Cerebellar nuclear complex (tissue), 1 donor: ENCODE measurements around the gene ZNF740.
"Not testable (repeated sequence)": the region's sequence is repeated elsewhere in the genome, so short reads cannot be mapped to it uniquely, and the experiment has no call there.

ENCODE experiments used
- DNase-seq, 2 experiments: peaks; one replicate each; lab custom pipeline; 2025; lab: John Stamatoyannopoulos, UW

ZNF740 gene

DNA sequence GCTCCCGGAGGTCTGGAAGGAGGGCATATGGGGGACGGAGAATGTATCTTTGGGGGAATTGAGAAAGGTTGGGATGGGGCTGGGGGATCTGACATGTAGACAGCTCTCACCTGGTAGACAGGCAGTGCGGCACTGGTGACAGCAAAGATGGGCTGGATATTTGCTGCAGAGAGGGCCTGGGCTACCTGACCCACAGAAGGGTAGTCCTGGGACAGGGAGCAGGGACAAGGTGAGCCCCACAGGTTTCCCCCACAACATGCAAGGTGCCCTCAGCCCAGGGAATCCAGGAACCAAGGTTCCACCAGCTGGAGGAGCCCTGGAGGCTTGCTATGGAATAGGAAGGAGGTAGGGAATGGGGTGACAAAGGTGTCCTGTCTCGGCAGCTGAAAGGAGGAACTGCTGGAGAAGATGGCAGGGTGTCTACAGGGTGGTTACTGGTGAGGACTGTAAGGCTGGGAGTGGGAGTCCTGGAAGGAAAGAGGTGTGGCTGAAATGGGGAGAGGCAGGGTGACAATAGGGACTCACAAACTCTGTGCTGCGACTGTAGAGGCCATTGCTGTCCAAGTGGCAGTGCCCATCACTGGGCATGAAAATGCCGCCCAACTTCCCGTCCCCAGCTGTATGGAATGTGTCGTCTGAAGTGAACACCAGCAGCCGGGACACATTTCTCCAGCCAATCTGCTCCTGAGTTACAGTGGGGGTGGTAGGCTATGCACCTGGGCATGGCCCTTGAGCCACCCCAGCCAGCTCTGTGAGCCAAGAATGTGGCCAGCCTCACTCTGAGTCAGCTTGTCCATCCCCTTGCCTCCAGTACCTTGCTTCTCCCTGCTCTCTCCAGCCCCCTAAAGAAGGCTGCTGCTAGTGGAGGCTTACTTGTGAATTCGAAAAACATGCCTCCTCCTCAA, 15.2 kb downstream of the ZNF740 start:
- no peak for DNase-seq

DNA sequence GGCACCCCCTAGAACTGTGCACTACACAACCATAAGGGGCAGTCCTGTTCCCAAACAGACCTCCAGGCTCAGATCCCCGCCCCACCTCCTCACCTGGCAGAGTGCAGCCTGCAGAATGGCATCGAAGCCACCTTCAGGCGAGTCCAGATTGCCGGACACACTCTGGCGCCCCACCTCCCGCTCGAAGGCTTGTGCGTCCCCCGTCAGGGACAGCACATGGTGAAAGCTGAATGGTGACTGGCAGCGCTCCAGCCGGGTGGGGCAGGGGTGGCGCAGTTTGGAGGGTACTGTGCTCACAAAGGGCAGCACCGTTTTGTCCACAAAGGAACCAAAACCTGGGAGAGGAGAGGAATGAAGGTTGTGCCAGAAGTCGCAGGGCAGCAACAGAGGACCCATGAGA, 16.0 kb downstream of the ZNF740 start:
- DNase-seq, result no peak

DNA sequence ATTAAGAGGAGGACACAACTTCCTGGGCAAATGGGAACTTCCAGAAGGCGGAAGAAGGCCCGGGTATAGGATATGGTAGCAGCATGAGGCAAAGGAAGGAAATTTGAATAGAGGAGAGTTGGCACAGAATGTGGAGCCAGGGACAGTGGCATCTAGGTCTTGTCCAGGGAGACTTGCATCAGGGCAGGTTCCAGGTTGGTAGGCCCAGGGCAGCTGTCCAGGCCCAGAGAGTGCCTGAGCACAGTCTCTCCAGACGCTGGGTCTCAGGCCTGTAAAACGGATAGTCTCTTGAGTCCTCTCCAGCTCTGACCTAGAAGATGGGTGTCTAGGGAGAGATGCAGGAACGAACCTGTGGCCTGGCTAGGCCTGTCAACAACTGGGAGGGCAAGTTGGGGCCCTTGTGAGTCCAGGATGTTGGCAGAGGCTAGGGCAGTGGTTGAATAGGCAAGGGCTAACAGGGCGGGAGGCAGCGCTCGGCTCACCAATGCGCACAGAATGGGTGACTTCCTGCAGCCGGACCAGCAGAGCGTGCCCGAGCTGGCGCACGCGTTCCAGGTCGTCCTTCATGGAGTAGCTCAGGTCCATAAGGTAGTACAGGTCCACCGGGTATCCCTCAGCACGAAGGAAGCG, 16.6 kb downstream of the ZNF740 start:
- DNase-seq, result no peak

DNA sequence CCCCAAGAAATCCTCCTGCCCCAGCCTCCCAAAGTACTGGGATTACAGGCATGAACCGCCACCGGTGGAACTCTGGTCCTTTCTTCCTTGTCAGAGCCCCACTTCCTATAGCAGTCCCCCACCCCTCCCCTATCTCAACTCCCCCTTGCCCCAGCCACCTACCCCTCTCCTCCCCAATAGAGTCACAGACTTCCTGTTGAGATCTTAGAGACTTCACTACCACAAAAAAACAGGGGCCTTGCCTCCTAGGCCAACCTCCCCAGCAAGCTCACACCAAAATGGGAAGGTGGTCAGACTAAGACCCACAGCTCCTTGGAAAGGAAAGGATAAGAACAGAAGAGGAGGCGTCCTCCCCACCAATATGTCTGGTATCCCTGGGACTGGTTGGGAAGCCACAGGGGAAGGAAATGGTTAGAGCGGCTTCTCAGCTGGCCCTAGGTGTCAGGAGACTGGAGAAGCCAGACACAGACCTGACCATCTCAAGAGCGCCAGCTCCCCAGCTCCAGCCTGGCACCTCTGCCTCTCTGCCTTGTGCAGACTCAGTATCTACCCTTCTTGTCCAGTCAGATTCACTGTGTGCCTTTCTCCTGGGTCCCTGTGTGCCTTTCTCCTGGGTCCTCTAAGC, 18.1 kb downstream of the ZNF740 start:
- DNase-seq, result no peak

DNA sequence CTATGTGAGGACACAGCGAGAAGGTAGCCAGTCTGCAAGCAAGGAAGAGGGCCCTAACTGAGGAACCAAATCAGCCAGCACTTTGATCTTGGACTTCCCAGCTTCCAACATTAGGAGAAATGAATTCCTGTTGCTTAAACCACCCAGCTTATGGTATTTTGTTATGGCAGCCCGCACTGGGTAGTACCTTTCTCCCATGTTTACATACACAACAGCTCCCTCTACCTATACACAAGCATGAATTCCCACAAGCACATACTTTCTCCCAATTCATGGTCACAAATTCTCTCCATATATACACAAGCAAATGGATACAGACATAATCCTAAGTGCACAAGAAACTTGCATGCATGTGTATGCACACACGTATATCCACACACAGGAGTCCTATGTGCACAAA, 19.2 kb downstream of the ZNF740 start:
- DNase-seq, result no peak

DNA sequence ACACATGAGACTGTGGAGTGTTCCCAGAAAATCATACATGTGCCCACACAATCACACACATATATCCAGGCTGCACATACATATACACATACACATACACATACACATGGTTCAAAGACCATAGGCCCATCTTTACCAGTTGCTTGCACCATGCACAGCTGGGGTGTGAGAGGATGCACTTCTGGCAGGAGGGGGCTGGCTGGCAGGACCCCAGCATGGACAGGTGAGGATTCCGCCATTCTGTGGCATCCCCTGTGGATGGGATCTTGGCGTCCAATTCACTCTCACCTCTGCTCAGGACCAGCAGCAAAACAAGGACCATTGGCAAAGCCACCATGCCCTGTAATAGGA, 19.6 kb downstream of the ZNF740 start:
- DNase-seq, result no peak

DNA sequence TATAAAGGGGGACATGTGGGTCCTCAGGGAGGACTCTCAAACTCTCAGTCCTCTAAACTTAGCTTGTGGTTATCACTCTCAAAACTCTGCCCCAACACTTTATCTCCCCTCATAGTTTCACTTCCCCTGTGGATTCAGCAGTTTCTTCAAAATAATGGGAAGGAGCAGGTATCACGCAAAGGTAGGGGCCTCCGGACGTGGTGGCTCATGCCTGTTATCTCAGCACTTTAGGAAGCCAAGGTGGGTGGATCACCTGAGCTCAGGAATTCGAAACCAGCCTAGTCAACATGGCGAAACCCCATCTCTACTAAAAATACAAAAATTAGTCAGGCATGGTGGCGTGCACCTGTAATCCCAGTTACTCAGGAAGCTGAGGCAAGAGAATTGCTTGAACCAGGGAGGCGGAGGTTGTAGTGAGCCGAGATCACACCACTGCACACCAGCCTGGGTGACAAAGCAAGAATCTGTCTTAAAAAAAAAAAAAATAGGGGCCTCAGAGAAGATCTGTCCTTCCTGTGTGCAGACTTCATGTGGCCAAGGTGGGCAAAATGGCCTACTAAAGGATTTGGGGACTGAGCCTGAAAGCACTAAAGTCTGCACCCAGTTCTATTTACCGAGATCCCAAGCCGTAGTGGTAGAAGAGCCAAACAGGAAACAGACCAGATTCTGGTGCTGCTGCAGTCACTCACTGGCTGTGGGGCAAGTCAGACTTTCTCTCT, 20.1 kb downstream of the ZNF740 start:
- DNase-seq, result no peak

DNA sequence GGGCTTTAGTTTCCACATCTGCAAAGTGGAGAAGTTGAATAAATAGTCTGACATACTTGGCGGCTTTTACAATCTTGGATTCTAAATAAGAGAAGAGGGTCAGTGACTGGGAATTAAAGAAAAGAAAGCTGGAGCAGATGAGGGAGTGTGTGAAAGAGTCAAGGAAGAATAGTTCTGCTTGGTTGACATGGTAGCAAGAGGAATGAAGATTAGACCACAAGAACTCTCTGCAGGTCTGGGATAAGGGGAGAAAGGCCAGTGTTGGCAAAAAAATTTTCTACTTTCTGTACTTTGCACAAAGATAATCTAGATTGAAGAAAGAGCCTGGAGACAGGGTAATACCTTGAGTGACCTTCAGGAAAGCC, 20.6 kb downstream of the ZNF740 start:
- DNase-seq, result no peak

DNA sequence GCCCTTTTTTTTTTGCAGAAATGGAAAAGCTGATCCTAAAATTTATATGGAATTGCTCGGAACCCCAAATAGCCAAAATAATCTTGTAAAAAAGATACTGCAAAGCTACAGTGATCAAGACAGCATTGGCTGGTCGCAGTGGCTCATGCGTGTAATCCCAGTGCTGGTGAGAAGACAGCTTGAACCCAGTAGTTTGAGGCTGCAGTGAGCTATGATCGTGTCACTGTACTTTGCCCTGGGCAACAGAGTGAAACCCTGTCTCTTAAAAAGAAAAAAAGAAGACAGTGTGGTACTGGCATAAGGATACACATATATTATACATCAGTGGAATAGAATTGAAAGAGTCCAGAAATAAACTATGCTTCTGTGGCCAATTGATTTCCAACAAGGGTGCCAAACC, 21.1 kb downstream of the ZNF740 start:
- DNase-seq, result no peak

DNA sequence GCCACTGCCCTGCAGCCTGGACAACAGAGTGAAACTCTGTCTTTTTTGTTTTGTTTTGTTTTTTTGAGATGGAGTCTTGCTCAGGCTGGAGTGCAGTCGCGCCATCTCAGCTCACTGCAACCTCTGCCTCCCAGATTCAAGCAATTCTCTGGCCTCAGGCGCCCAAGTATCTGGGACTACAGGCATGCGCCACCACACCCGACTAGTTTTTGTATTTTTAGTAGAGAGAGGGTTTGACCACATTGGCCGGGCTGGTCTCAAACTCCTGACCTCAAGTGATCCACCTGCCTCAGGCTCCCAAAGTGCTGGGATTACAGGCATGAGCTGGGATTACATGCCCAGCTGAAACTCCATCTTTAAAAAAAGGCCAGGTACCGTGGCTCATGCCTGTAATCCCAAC, 21.8 kb downstream of the ZNF740 start:
- not testable (repeated sequence) for DNase-seq

DNA sequence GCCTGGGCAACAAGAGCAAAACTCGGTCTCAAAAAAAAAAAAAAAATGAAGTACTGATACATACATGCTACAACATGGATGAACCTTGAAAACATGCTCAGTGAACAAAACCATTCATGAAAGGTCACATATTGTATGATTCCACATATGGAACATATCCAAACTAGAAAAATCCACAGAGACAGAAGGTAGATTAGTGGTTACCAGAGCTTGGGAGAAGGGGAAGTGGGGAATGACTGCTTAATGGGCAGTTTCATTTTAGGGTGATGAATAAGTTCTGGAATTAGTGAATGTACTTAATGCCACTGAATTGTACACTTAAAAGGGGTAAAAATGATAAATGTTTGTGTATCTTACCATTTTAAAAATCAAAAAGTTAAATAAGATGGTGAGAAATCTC, 23.8 kb downstream of the ZNF740 start:
- no peak for DNase-seq

DNA sequence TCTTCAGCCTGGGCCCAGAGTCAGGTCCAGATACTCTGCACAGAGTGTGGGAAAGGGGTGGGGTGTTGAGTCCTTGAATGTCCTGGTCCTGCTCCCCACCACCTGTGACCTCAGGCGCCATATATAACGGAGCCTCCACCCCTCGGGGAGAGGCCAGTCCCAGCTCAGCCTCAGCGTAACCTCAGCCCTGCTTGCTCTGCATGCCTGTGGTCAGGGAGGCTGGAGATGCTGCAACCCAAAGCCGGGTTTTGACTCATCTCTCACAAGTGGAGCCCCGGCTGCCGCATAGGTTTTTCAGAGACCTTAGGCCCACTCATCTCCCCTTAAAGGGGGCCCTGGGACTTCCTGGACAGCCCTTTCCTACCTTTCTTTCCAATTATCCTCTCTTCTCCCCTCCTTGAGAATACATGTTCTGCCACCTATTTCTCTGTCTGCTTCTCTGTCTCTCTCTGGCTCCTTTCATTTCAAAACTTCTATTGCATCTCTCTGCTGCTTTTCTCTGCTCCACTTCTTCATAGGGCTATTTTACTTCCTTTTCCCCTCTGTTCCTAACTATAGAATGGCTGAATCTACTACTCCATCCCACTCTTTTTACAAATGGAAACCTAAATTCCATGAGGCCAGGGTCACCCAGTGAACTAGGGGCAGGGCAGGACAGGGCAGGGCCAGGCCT, 25.4 kb downstream of the ZNF740 start:
- no peak for DNase-seq

DNA sequence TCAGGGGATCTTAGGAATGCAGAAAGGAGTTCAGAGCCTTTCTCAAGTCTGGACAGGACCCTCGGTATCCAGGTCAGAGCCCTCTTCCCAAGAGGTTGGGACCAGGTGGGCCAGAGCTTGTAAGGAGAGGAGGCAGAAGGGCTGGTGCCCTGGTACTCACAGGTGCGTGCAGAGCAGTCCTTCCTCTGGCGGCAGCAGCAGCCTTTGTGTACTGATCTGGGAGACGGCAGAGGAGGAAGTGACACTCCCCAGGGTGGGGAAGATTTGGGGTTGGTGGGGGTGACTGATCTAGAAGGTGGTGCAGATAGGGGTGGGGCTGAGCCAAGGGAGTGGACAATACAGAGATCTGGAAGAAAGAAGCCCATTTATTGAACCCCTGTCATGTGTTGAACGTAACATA, 26.5 kb downstream of the ZNF740 start, which contains the start of gene ITGB7:
TSS of gene ITGB7 (minus strand) at position 210 of the 400 bp plus-strand sequence. CDS start 6,808 bp downstream, outside the sequence.
- DNase-seq, result no peak

DNA sequence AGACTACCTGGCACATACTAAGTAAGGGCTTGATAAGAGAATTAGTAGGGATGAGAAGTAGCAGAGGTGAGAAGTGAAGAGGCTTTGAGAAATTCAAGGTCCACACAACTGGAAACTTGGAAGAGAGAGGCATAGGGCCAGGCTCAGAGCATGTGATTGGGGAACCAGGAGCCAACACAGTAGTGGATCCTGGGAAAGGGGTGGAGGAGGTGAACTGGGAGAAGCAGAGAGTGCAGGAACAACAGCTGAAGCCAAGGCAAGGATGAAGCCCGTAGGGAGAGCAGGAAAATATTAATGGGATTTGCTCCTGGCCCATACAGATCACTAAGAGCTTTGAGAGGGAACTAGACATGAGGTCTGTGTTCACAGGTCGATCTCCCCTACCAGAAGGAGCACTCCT, 27.9 kb downstream of the ZNF740 start:
- no peak for DNase-seq

DNA sequence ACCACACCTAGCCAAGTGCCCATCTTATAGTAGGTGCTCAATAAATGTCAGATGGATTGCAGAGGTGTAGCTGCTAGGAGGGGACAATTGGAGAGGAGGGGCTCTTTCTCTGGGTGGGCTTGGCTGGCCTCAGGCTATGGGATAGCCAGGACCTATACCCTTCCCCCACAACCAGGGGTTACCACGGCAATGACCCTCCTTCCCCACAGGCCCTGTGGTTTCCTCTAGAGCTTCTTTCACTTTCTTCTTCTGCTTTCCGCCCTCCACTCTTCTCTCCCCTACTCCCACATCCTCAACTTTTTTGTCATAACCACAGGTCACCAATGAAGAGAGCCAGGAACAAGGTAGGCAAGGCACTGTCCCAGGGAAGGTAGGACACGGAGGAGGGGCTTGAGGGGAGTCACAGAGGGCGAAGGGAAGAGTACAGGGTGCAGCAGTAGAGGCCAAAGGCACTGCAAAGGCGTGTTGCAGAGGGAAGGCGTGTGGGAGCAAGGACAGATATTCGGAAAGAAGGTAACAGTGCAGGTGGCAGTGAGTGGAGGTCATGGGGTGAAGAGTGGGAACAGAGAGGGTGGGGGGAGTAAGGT, 28.4 kb downstream of the ZNF740 start:
- no peak for DNase-seq

DNA sequence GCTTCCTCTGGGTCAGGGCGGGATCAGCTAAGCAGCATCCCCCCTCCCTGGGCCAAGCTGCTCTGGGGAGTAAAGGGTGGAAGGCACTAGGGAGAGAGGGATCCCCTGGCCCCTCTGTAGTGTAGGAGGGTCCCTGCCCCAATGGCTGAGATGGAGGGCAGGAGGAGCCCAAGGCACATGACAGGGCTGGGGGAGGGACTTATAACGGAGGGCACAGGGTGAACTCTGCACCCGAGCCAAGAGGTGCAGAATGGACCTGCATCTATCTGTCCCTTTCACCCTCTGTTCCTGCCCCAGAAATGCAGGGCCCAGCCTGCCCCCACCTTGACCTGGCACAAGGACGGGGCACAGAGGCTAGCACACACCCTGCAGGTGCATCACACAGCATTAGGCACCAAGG, 30.3 kb downstream of the ZNF740 start:
- DNase-seq, result no peak

DNA sequence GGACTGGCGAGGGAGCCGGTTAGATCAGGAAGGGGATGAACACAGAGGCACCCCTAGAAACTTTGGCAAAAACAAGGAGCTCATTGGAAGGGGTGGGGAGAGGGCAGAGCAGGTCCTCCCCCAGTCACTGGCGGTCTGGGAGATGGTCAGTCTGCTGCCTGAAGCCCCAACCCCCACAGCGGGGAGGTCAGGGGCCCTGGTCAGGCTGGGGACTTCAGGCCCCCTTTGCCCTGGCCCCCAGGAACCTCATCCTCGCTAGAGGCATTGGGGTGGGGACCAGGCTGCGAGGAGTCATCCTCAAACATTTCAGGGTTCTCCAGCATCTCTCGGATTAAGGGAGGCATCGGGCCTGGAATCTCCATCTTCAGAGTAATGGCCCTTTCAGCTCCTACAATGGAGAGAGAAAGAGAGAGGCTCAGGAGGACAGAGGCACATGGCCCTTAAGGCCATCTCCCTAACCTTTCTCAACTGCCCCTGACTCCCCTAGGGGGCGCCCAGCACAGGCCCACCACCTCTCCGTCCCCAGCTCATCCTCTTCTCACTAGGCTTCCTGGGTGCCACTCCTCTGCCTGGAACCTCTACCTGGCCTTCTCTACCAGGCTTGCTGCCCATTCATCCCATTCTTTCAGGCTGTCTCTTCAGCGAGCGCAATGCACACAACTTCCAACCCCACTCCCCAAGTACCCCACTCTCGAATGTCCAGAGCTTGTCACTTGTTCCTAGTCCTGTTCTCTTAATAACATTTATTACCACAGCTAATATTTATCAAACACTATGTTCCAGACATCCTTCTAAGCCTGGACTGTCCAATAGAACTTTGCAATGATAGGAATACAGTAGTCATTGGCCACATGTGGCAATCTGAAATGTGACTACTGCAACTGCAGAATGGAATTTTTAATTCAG, 31.2 kb downstream of the ZNF740 start:
- DNase-seq, result no peak

DNA sequence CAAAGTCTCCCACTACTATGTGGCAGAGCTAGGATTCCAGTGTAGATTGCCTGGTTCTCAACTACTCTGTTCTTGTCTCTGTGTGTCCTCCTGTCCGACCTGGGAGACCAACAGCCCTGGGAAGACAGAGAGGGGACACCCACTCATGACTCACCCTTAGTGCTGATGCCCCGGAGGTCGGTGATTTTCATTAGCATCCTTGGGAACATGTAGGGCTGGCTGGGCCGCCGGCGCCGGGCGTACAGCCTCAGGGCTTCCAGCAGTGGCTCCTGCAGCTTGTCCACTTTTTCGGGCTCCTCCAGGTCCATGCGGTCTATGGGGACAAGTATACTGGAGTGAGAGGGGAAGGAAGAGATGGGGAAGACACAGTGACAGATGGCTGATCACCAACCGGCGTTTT, 32.4 kb downstream of the ZNF740 start:
- no peak for DNase-seq

DNA sequence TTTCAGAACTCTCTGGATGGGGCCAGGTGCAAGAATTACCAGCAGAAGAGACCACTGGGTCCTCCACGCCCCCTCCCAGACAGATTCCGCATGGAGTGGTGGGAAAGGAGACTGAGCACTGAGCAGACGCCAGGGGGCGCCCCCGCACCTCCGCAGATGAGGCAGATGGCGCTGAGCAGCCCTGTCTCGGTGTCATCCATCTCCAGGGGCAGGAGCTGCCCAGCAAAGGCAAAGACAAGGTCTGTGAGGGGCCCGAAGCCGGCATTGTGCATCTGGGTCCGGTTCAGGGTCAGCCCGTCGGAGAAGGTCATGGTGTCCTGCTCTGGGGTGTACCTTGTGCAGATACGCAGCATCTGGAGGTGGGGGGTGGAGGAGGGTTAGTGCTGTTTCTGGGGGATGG, 32.8 kb downstream of the ZNF740 start:
- peak in 1 of 2 experiments; percentile 19 for DNase-seq

DNA sequence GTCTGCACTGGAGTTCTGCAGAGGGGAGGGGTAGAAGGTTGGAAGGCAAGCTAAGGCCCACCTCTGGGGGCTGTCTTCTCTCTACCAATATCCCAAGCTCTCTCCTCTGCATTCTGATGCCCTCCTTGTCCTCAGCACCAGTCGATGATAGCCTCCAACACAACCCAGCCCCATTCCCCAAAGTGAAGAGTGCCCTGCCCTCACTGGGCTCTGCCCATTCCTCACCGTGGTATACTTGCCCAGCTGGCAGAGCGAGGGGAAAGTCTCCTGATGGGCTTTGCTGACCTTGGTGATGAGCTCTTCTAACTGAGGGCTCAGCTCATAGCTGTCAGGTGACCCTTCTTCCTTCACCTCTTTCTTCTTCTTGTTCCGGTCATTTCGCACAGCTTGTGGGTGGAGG, 33.7 kb downstream of the ZNF740 start:
- no peak for DNase-seq
